ENCODE results near the gene TNFRSF12A.
"Not testable (repeated sequence)": the region's sequence is repeated elsewhere in the genome, so short reads cannot be mapped to it uniquely, and the experiment has no call there.

Gene TNFRSF12A

DNA sequence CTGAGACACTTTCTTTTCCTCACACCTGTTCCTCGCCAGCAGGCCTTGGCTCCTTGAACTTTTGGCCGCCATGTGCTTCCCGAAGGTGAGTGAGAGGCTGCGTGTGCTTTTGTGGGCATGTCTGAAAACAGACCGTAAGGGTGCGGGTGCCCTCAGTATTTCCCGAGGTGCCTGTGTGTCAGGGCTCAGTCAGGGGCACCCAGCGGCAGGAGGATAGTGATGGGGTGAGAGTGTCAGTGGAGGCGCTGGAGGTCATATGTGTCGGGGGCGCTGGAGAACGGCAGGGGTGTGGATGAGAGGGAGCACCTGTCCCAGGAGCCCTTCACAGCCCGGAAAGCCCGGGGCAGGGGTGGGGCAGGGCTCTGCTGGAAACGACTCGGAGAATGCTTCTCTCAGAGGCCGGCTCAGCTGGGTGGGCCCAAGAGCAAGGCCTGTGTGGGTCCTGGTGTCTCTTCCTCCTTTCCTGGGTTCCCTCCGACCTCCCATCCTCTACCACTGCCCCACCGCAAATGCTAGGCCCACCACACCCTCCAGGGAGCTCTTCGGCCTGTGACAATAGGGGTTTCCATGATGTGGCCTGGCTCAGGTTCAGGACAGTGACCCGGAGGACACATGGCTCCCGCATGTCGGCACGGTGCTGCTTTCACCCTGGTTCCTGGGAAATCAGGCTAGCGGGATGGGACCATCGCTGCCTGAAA is 45.7 kb downstream of the TNFRSF12A start:
- no peak for DNase-seq

DNA sequence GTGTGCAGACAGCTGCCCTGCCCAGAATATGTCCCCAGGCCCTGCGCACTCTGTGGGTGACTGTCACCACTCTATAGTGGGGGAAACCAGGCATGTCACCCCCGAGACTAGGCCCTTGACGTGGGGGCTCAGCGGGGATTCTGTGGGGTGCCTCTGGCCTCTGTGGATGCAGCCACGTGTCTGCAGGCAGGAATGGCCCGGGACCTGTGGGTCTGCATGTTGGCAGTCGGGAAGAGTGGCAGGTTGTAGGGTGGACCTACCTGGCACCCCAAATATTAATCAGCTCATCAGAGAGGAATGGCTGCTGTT is 46.2 kb downstream of the TNFRSF12A start:
- no peak for DNase-seq

DNA sequence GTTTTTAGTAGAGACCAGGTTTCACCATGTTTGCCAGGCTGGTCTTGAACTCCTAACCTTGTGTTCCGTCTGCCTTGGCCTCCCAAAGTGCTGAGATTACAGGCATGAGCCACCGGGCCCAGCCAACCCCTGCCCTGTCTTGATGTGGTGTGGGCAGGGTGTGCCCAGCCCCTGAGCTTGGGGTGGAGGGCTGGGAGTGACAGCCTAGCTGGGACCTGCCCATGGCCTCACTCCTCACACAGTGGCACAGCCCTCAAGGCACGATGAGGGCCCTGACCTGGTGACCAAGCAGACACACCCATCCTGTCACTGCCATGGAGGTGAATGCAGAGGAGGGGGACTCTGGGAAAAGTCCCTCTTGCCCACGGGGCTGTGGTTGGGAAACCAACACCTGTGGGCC is 48.3 kb downstream of the TNFRSF12A start:
- DNase-seq = no peak

DNA sequence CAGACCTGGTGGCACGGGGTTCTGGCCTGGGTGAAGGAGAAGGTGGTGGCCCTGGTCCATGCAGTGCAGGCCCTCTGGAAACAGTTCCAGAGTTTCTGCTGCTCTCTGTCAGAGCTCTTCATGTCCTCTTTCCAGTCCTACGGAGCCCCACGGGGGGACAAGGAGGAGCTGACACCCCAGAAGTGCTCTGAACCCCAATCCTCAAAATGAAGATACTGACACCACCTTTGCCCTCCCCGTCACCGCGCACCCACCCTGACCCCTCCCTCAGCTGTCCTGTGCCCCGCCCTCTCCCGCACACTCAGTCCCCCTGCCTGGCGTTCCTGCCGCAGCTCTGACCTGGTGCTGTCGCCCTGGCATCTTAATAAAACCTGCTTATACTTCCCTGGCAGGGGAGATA is 49.0 kb downstream of the TNFRSF12A start:
- DNase-seq = not testable (repeated sequence)

DNA sequence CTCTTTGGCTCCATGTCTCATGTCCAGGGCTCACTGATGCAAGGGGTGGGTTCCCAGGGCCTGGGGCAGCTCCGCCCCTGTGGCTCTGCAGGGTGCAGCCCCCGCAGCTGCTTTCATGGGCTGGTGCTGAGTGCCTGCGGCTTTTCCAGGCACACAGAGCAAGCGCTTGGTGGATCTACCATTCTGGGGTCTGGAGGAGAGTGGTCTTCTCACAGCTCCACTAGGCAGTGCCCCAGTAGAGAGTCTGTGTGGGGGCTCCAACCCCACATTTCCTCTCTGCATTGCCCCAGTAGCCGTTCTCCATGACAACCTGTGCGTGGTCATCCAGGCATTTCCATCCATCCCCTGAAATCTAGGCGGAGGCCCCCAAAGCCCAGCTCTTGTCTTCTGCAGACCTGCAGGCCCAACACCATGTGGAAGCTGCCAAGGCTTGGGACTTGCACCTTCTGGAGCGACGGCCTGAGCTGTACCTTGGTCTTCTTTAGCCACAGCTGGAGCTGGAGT is 50.5 kb downstream of the TNFRSF12A start:
- DNase-seq = no peak

DNA sequence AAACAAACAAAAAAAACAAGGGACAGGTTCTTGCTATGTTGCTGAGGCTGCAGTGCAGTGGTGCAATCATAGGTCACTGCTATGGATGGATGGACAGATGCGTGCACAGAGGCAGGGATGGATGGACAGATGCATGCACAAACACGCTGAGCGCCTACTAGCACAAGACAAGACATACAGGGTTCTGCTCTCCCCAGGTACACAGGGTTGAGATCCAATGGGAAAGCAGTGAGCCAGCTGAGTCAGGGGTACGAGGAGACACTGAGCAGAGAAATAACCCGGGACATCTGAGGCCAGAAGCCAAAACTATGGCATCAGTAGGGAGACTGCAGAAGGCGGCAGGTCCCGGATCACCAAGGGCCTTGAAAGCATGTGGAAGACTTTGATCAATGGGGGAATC is 51.5 kb downstream of the TNFRSF12A start:
- no peak for DNase-seq

All from right kidney (tissue), 1 donor.